Natural killer cell (primary cell): ENCODE results near the gene BAG5. TPM values are rescaled to one million over a fixed set of nuclear protein-coding genes. Genes with fewer than 3 reads are reported as not detected.

ENCODE experiments used
- ATAC-seq, 3 donors: fragments of 150-1000 bp in 2 of 3; fragments of 200-7000 bp in 1 of 3; cut with Tn5 transposase; 1 replicate in 1 of 3; 2 replicates in 2 of 3; pipeline ENCODE4 v1.10.0; 2021; ENCODE audit warnings: mild to moderate bottlenecking in 2 of 3, moderate library complexity in 2 of 3
- DNase-seq, 2 donors: peaks; one replicate each; pipeline versions ENCODE4 v3.0.0 to v3.0.0-alpha.2; 2013 to 2021; ENCODE audit warnings: mixed read lengths in 1 of 2
- H3K27ac ChIP-seq: one replicate; pipeline ENCODE4 v1.5.1; 2013; ENCODE audit warnings: mild to moderate bottlenecking, low read length
- H3K27me3 ChIP-seq: one replicate; pipeline ENCODE4 v1.6.1; 2013; ENCODE audit warnings: low read length; ENCODE audit not compliant: control insufficient read depth, insufficient read depth
- H3K36me3 ChIP-seq: one replicate; pipeline ENCODE4 v1.6.1; 2013; ENCODE audit warnings: low read length; ENCODE audit not compliant: control insufficient read depth, insufficient read depth
- H3K4me1 ChIP-seq: one replicate; pipeline ENCODE4 v1.6.1; 2013; ENCODE audit warnings: low read length; ENCODE audit not compliant: control insufficient read depth, insufficient read depth
- H3K4me3 ChIP-seq: one replicate; pipeline ENCODE4 v1.5.1; 2013; ENCODE audit warnings: low read length
- H3K9me3 ChIP-seq: one replicate; pipeline ENCODE4 v1.6.1; 2013; ENCODE audit warnings: low read length; ENCODE audit not compliant: control insufficient read depth, insufficient read depth
- H3K27ac Mint-ChIP-seq, 2 donors: one replicate each; pipeline ENCODE4 v1.8.0; 2022; ENCODE audit warnings: mild to moderate bottlenecking in 2 of 2, mixed read lengths in 2 of 2, moderate library complexity in 1 of 2
- H3K27me3 Mint-ChIP-seq, 2 donors: one replicate each; pipeline ENCODE4 v1.8.0; 2022; ENCODE audit warnings: low read depth in 2 of 2, mixed read lengths in 2 of 2
- H3K36me3 Mint-ChIP-seq: one replicate; pipeline ENCODE4 v1.8.0; 2022; ENCODE audit warnings: mixed read lengths
- H3K4me1 Mint-ChIP-seq, 2 donors: one replicate each; pipeline ENCODE4 v1.8.0; 2022; ENCODE audit warnings: mixed read lengths in 2 of 2
- H3K4me3 Mint-ChIP-seq: one replicate; pipeline ENCODE4 v1.8.0; 2022; ENCODE audit warnings: mild to moderate bottlenecking, moderate library complexity, mixed read lengths
- H3K9me3 Mint-ChIP-seq, 2 donors: one replicate each; pipeline ENCODE4 v1.8.0; 2022; ENCODE audit warnings: mixed read lengths in 2 of 2
- WGBS: methylation state at CpG from one replicate; pipeline ENCODE4 v1.1.7; 2013; ENCODE audit warnings: missing lambda C conversion rate; ENCODE audit not compliant: insufficient coverage; 5-methylcytosine and 5-hydroxymethylcytosine counted together
- intact Hi-C: fragments of 100-400 bp; cut with micrococcal nuclease; formaldehyde crosslinking; loops from one replicate; pipeline ENCODE4 v1.14.2; 2022
- total RNA-seq, 4 donors: library from RNA; stranded (reverse); fragments of 120-200 nt in 1 of 4; gene quantifications; one replicate each; pipeline versions ENCODE4 v1.2.3 to v1.2.4, GENCODE V29; 2013 to 2022
- TF ChIP-seq, protein P1 (sequence below): fragments of 200-600 bp; IDR thresholded peaks from one replicate; pipeline ENCODE4 v1.8.0; 2022; ENCODE audit warnings: antibody characterized with exemption

BAG5 gene
- total RNA-seq, 3 donors from 2014 or later (not counting 1 experiment from before 2014, with no cell fraction given): 36.1 to 48.0 (median 47.0) TPM

DNA sequence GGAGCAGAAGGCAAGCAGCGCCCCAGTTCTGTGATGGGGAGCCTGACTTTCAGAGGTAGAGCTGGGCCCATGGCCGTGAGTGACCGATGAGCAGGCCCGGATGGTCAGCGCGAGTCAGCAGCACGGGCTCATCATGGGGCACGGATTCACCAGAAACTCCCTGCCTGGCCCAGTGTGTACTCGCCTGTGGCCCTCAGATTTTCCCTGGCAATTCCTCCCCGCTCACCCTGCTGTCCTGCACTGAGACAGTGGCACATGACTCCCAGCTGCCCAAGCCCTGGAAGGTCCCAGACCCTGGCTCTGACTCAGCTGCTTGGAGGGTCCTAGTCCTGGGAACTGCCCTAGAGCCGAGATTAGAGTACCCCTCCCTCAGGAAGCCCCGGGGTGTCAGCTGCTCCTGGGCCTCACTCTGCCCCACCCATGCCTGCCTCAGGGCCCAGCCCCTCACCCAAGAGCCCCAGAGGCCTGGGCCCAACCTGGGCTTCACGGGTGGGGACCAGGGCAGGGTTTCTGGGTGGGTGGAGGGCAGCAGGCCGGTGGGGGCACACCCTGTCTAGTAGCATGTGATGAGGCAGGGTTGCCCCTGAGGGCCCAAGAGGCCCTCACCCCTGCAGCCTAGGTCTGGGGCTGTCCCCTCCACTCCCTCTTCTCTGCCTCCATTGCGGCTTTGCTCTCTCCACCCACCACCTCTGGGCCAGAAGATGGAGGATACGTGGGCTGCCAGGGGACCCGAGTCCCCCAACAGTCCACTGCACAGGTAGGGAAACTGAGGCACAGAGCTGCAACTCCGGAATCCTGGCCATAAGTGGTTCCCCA, 25.1 kb downstream of the BAG5 start:
- WGBS: 81% methylated on average over 18 of the region's 18 CpGs
- H3K4me1 ChIP-seq: no peaks in the 10 kb centered on the region
- H3K4me3 ChIP-seq: no peak overlapping the region
- TF ChIP-seq, protein P1, sequence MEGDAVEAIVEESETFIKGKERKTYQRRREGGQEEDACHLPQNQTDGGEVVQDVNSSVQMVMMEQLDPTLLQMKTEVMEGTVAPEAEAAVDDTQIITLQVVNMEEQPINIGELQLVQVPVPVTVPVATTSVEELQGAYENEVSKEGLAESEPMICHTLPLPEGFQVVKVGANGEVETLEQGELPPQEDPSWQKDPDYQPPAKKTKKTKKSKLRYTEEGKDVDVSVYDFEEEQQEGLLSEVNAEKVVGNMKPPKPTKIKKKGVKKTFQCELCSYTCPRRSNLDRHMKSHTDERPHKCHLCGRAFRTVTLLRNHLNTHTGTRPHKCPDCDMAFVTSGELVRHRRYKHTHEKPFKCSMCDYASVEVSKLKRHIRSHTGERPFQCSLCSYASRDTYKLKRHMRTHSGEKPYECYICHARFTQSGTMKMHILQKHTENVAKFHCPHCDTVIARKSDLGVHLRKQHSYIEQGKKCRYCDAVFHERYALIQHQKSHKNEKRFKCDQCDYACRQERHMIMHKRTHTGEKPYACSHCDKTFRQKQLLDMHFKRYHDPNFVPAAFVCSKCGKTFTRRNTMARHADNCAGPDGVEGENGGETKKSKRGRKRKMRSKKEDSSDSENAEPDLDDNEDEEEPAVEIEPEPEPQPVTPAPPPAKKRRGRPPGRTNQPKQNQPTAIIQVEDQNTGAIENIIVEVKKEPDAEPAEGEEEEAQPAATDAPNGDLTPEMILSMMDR: no peak
- Mint-ChIP-seq H3K9me3 (no peaks in the 10 kb centered on the region), H3K4me3 (no peak overlapping the region), H3K4me1 (peaks cover 0 to 5% of the 10 kb centered on the region in 2 donors), H3K27me3 (peaks cover 0 to 2% of the 10 kb centered on the region in 2 donors), H3K27ac (no peak overlapping the region), H3K36me3 (no peaks in the 10 kb centered on the region)
- no peak for DNase-seq
- H3K9me3 ChIP-seq: no peaks in the 10 kb centered on the region
- H3K36me3 ChIP-seq: peaks cover 7% of the 10 kb centered on the region
- ATAC-seq: no peak
- intact Hi-C loops: no loop called here
- no peaks in the 10 kb centered on the region for H3K27me3 ChIP-seq
- no peak overlapping the region for H3K27ac ChIP-seq

DNA sequence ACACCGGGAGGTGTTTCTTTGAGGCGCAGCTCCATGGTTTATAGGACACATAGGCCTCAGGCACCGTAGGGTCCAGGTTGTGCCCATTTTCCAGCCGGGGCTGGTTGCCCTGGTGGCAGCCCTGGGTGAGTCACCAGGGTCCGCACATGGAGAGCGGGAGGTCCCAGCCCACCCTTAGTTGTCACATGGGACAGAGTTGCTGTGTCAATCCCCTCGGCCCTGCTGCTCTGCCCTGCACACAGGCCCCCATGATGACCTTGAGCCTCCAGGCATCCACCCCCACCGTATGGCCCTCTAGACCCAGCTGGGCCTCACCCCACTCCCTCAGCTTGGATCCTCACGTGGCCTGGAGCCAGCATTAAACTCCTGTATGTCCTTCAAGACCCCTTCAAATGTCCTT, 25.8 kb downstream of the BAG5 start:
- intact Hi-C loops: no loop called here
- no peak overlapping the region for H3K27ac ChIP-seq
- H3K36me3 ChIP-seq: peaks cover 7% of the 10 kb centered on the region
- no peak for ATAC-seq
- no peak overlapping the region for H3K27ac Mint-ChIP-seq
- no peak overlapping the region for H3K4me3 Mint-ChIP-seq
- H3K36me3 Mint-ChIP-seq: no peaks in the 10 kb centered on the region
- TF ChIP-seq, protein P1: no peak
- peaks cover 0 to 2% of the 10 kb centered on the region in 2 donors for H3K27me3 Mint-ChIP-seq
- no peaks in the 10 kb centered on the region for H3K27me3 ChIP-seq
- H3K4me1 ChIP-seq: no peaks in the 10 kb centered on the region
- H3K9me3 Mint-ChIP-seq: no peaks in the 10 kb centered on the region
- H3K4me3 ChIP-seq: no peak overlapping the region
- no peak for DNase-seq
- peaks cover 0 to 7% of the 10 kb centered on the region in 2 donors for H3K4me1 Mint-ChIP-seq
- 90% methylated on average over 9 of the region's 9 CpGs for WGBS
- H3K9me3 ChIP-seq: no peaks in the 10 kb centered on the region

DNA sequence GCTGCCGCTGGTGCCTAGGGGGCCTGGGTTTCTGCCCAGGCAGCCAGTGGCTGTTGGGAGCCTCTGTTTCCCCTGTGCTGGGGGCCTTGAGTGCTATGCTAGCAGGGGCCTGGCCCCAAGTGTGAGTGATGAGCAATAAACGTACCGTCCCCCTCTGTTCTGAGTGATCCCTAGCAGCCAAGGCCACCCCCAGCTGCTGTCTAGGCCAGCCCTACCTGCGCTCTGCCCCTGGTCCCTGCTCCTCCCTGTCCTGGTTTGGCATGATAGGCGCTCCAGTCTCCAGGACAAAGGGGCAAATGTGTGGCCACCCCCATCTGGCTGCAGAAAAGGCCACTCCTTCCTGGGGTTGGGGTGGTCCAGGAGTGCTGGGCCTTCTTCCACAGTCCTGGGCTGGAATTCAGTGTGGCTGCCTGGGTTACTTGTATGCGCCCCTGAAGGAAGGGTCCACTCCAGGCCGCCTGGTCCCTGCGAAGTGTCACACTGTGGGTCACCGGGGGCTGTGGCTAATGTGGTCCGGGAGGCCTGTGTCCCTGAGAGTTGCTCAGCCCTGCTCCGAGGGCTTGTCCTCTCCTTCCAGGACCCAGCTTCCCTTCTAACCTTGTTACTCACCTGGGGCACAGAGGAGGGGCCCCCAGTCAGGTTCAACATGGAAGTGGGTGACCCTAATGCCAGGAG, 26.4 kb downstream of the BAG5 start:
- H3K36me3 ChIP-seq: peaks cover 7% of the 10 kb centered on the region
- no peak overlapping the region for H3K27ac ChIP-seq
- no peaks in the 10 kb centered on the region for H3K9me3 ChIP-seq
- TF ChIP-seq, protein P1: no peak
- no peak overlapping the region for H3K4me3 ChIP-seq
- WGBS: 89% methylated on average over 11 of the region's 11 CpGs
- no peak overlapping the region for H3K27ac Mint-ChIP-seq
- H3K4me1 ChIP-seq: peaks cover 1% of the 10 kb centered on the region
- no peaks in the 10 kb centered on the region for H3K9me3 Mint-ChIP-seq
- no peaks in the 10 kb centered on the region for H3K27me3 ChIP-seq
- intact Hi-C loops: no loop called here
- peaks cover 0 to 2% of the 10 kb centered on the region in 2 donors for H3K27me3 Mint-ChIP-seq
- ATAC-seq (no peak), DNase-seq (no peak)
- peaks cover 0 to 14% of the 10 kb centered on the region in 2 donors for H3K4me1 Mint-ChIP-seq
- H3K4me3 Mint-ChIP-seq: no peak overlapping the region
- H3K36me3 Mint-ChIP-seq: no peaks in the 10 kb centered on the region
